COLO668 (cell line): ENCODE measurements around the gene MUC20.
"Not testable (repeated sequence)": the region's sequence is repeated elsewhere in the genome, so short reads cannot be mapped to it uniquely, and the experiment has no call there.

Experiments
- DNase-seq: peaks from one replicate; lab custom pipeline; 2025; ENCODE audit not compliant: unreplicated experiment; lab: John Stamatoyannopoulos, UW

Gene MUC20

DNA sequence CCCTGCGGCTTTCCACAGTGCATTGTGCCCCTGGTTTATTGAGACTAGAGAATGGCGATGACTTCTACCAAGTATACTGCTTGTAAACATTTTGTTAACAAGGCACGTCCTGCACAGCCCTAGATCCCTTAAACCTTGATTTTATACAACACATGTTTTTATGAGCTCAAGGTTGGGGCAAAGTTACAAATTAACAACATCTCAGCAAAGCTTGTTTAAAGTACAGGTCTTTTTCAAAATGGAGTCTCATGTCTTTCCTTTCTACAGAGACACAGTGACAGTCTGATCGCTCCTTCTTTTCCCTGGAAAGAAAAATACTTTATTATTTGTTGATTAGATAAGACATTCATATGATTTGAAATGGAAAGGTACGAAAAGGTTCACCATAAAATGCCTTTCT is 8.0 kb downstream of the MUC20 start:
- DNase-seq, result not testable (repeated sequence)

DNA sequence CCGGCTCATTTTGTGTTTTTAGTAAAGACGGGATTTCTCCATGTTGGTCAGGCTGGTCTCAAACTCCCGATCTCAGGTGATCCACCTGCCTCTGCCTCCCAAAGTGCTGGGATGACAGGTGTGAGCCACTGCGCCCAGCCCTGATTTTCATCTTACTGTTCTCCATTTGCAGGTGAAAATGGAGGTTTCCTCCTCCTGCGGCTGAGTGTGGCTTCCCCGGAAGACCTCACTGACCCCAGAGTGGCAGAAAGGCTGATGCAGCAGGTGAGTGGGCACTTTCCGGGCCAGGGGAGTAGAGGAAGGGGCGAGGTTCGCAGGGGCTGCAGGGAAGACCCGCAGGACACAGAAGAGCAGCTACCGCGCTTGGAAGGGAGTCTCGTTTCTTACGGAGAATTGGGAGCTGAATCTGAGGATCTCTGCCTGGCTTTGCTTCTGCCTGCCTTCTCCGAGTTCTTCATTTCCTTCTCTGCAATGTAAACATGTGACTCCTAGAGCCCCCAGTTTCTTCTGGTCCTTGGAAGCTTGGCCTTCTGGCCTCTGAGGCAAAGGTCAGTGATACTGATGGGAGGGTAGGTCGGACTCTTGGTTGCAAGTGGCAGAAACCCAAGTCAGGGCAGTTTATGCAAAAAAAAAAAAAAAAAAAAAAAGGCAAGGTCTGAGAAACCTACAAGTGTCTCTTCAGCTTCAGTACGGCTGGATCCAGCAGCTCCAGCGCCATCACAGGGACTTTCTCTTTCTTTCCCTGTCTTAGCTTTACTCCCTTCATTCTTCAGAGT is 8.9 kb downstream of the MUC20 start:
- DNase-seq, result no peak

DNA sequence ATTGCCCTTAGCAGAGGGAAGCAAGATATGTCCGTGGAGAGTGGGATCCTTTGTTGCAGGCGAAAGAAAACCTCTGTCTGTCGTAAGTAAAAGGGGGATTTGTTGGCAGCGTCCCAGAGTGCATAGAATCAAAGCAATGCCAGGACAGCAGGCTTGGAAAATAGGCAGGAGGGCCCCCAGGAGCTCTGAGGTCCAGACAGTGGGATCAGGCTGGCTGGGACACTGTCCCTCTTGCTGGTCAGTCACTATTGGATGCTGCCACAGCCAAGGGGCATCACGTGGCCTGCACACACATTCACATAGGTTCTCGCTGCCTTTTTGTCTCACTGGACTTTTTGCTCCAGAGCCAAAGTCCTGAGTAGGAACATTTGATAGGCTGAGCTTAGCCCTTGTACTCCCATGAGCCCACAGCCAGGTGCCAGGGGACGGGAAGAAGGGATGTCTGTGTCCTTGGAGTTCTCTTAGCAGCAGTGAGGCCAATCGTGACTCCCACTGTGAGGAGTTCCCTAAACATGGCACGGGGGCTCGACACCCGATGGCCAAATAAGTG is 10.7 kb downstream of the MUC20 start:
- DNase-seq, result no peak

GRCh38 chr3:195732940-195733339 is 12.2 kb downstream of the MUC20 start:
- no peak for DNase-seq

GRCh38 chr3:195735036-195735695 is 14.4 kb downstream of the MUC20 start:
- DNase-seq, result no peak

DNA sequence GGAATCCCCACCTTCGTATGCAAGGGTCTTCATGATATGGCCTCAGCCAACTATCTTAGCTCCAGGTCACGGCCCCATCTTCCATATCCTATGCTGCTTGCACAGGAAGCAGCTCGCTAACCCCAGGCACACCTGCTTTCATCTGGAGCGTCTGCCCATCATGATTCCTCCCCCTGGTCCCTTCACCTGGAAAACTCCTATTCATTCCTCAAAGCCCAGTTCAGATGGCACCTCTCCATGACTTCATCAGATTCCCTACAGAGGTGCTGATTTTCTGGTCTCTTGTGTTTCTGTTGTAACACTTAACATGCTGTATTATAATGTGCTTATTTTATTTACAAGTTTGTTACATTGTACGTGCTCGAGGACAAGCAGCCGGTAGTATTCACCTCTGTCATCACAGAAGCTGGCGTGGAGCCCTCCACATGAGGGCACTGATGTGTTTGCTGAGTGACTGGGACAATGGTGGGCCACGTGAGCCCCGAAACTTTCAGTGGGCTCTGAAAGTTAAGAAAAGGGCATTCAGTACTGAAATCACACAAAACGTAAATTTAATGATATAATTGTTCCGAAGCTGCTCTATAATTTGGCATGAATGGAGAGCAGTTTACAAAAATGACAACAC is 16.2 kb downstream of the MUC20 start:
- DNase-seq, result no peak

- DNase-seq, result not testable (repeated sequence)
Observed at GRCh38 chr3:195737782-195738181, 17.0 kb downstream of the MUC20 start.

GRCh38 chr3:195738274-195739044 is 17.7 kb downstream of the MUC20 start:
- DNase-seq, result no peak

DNA sequence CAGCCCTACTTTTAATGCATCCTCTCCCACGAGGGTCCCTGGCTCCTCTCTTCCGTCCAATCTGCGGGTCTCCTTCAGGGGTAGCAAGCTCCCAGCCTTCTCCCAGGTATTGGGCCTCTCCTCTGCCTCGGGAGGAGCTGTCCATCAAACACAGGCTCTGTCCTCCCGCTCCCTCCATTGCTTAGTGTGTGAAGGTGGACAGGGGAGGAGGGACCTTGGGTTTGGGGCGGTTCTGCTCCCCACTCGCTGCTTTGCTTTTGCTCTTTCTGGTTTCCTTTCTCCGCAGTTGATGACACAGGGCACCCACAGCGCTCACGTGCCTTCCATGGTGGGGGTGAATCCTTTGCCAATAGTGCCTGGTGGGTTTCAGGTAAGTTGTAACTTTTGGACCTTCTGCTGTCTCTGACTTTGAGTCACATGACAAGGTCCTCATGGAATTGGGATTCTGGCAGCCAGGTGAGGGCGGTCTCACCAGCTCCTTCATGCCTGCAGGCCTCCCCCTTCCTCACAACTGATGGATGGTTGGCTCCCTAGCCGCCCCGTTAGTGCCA is 18.9 kb downstream of the MUC20 start:
- DNase-seq, result no peak

DNA sequence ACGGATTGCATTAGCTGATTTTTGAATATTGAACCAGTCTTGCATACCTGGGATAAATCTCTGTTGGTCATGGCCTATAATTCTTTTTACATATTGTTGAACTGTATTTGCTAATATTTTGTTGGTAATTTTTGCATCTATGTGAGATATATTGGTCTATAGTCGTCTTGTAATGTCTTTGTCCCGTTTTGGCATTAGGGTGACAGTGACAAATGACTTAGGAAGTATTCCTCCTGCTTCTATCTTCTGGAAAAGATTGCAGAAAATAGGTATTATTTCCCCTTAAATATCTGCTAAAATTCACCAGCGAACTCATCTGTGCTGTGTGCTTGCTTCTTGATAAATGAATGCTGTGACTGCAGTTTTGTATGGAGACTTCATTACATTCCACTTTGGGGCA is 23.7 kb downstream of the MUC20 start:
- DNase-seq, result no peak

DNA sequence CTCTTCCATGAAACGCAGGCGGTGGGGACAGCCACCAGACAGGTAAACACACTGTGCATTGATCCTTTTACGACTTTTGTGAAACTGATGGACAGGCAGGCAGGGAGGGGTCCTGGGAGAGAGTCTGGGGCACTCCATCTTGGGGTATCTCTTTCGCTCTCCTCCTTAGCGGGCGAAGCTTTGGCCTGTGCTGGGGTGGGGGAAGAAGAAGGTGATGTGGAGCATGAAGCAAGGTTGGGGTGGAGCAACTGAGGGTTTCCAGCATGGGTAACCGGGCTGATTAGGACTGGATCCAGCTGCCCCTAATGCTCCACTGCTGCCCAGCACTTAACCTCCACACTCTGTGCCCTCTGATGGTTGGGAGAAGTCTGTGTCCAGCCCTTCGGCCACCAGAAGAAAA is 25.6 kb downstream of the MUC20 start:
- no peak for DNase-seq

DNA sequence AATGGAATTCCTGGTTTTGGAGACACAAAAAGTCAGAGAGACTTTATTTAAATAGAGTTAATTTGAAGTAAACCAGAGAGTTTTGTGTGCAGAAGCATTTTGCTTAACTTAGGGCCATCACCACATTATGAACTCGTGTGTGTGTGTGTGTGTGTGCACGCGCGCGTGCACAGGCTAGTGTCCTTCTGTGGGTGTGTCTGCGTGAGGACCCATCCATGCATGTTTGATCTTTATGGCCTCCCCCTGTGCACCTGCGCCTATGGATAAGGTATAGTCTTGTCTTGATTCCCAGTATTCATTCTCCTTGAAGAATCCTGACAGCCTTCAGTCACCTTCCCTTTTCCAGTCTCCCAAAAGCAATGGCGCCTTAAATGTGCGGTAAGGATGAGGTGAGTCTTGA is 26.0 kb downstream of the MUC20 start:
- no peak for DNase-seq

- no peak for DNase-seq
Observed at GRCh38 chr3:195748661-195749060, 27.9 kb downstream of the MUC20 start.

DNA sequence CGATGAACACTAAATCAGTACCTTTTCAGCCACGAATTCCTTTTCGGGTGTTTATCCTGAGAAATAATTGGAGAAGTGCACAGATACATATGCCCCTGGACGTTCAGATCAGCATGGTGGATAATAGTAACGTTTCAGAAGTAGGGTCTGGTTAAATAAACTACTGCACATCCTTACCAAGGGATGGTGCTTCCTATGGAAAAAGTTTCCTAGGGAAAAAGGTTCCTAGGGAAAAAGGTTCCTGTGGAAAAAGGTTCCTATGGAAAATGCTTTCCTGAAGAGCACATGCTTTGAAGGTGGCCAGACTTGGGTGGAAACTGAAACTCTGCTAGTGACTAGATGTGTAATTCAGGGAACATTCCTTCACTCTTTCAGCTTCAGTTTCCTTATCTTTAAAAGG is 28.3 kb downstream of the MUC20 start:
- not testable (repeated sequence) for DNase-seq

DNA sequence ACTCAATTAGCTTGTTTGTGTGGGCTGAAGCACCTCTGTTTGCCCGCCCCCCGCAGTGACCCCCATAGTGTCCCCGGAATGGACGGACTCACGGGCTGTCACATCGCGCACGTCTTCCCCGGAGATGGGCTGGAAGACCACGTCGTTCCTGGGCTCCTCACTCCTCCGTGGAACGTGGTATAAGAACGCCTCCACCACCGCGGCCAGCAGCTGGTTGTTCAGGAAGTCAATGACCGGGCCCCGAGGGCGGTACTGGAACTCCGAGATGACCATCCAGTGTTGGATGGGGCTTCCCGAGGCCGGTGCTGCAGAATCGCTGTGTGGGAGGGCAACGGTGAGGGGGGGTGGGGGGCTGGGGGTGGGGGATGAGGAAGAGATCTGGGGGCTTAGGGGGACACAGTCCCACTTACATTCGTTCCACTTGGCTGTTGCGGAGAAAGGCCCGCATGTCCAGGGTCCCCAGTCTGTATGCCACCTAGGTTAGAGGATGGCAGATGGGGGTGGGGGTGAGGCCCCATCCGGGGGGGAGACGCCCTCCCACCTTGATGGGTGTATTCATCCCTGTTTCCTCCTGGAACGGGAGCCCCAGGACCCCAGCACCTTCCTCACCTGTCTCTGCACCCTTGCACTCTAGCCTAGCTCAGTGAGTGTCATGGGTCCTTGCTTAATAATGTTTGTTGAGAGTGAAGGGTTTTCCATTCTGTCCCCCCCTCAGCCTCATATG is 30.2 kb downstream of the MUC20 start:
- DNase-seq, result peak; percentile 17

DNA sequence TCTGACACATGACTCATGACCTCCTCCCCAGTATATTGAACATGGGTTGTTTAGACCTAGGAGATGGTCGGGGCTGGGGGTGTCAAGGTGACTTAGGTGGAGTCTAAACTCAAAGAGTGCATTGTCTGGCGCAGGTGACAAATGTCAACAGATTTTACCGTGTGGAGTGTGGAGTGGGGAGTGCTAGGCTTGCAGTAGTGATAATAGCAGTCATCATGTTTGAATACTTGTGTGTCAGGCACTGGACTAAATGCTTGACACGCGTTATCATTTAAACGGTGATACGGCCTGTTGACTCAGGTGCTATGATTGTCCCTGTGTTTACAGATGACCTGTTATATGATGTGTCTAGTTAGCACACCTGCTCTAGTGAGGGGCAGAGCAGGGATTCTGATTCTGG is 30.8 kb downstream of the MUC20 start:
- peak; percentile 87 for DNase-seq

DNA sequence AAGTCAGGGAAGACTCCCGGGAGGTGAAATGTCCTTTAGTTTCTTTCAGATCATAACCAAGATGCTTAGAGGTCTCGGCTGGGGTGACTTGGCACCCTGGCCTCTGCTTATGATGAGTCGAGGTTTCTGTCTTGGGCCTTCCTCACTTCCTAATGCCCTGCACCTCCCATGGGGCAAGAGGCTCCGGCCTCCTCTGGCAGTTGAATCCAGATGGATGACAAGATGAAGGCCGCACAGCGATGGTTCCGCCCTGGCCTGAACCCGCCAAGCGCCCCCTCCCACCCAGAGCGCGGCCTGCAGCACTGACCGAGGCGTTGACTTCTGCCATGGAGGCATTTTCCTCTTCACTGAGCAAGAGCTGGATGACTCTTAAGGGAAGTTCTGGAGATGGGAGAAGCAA is 31.3 kb downstream of the MUC20 start:
- no peak for DNase-seq

DNA sequence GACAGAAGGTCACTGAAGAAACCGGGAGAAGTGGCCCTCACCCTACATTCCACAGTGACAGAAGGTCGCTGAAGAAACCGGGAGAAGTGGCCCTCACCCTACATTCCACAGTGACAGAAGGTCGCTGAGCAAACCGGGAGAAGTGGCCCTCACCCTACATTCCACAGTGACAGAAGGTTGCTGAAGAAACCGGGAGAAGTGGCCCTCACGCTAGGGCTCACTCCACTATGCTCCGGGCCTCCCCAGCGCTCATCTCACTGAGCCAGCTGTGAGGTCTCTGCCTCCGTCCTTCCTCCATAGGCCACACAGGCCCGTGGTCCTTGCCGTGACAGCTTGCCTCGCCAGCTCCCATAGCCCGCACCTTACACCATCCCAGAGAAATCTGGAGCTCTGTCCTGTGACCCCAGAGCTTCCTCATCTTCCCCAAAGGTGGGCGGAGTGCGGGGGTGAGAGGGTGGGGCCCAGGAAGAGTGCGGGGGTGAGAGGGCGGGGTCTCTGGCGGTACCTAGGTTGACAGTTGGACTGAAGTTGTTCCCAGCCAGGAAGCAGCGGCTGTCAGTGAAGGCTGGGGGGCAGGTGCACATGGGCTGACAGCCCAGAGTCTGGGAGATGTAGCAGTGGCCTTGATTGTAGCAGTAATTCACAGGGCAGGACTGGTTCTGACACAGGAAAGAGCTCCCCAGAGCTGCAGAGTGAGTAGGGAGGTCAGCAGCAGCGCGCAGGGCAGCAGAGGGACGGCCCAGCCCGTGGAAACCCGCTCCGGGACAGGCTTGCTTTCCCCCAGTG is 32.0 kb downstream of the MUC20 start:
- DNase-seq, result peak; percentile 26

- DNase-seq, result no peak
Observed at GRCh38 chr3:195753581-195753980, 32.8 kb downstream of the MUC20 start.
